ENCODE data around the gene EML4. TPM values are rescaled to one million over a fixed set of nuclear protein-coding genes. Genes with fewer than 3 reads are reported as not detected.

EML4 gene
- total RNA-seq, 2 donors from 2014 or later: 32.8 to 59.9 TPM

GRCh38 chr2:42316910-42317309, 147.8 kb downstream of the EML4 start:
- Histone ChIP-seq H3K27me3 (replicated peaks; ENCODE audit: insufficient read depth) (no peaks in the 10 kb centered on the region), H3K9me3 (no peaks in the 10 kb centered on the region), H3K4me1 (ENCODE audit: control insufficient read depth in 1 of 2, low read depth in 2 of 2) (no peaks in the 10 kb centered on the region), H3K36me3 (peaks cover 9% of the 10 kb centered on the region), H3K27ac (no peak overlapping the region), H3K4me3 (no peak overlapping the region)
- TF ChIP-seq CTCF (IDR thresholded peaks at IDR 0.05): no peak
- ATAC-seq (ENCODE audit: insufficient number of reproducible peaks, low FRiP score, low read depth) (no peak), DNase-seq (ENCODE audit: low spot score) (no peak)

GRCh38 chr2:42317486-42317885, 148.3 kb downstream of the EML4 start:
- no peaks in the 10 kb centered on the region for H3K9me3 ChIP-seq
- H3K27ac ChIP-seq: no peak overlapping the region
- DNase-seq (ENCODE audit: low spot score) (no peak), ATAC-seq (ENCODE audit: insufficient number of reproducible peaks, low FRiP score, low read depth) (no peak)
- H3K27me3 ChIP-seq (replicated peaks; ENCODE audit: insufficient read depth): no peaks in the 10 kb centered on the region
- no peak overlapping the region for H3K4me3 ChIP-seq
- H3K36me3 ChIP-seq: peaks cover 9% of the 10 kb centered on the region
- no peaks in the 10 kb centered on the region for H3K4me1 ChIP-seq (ENCODE audit: control insufficient read depth in 1 of 2, low read depth in 2 of 2)
- TF ChIP-seq CTCF (IDR thresholded peaks at IDR 0.05): no peak

- peaks cover 9% of the 10 kb centered on the region for H3K36me3 ChIP-seq
- no peak for TF ChIP-seq CTCF (IDR thresholded peaks at IDR 0.05)
Measured at GRCh38 chr2:42317945-42318344, 148.8 kb downstream of the EML4 start.

GRCh38 chr2:42319265-42319664, 150.1 kb downstream of the EML4 start:
- ATAC-seq (ENCODE audit: insufficient number of reproducible peaks, low FRiP score, low read depth) (no peak), DNase-seq (ENCODE audit: low spot score) (no peak)
- Histone ChIP-seq H3K4me3 (no peak overlapping the region), H3K4me1 (ENCODE audit: control insufficient read depth in 1 of 2, low read depth in 2 of 2) (no peaks in the 10 kb centered on the region), H3K27me3 (replicated peaks; ENCODE audit: insufficient read depth) (no peaks in the 10 kb centered on the region), H3K27ac (no peak overlapping the region), H3K36me3 (peaks cover 9% of the 10 kb centered on the region), H3K9me3 (no peaks in the 10 kb centered on the region)
- TF ChIP-seq CTCF (IDR thresholded peaks at IDR 0.05): no peak

More at GRCh38 chr2:42317945-42318344, 148.8 kb downstream of the EML4 start:
- Histone ChIP-seq H3K27ac (no peak overlapping the region), H3K4me1 (ENCODE audit: control insufficient read depth in 1 of 2, low read depth in 2 of 2) (no peaks in the 10 kb centered on the region), H3K9me3 (no peaks in the 10 kb centered on the region), H3K4me3 (no peak overlapping the region), H3K27me3 (replicated peaks; ENCODE audit: insufficient read depth) (no peaks in the 10 kb centered on the region)
- DNase-seq (ENCODE audit: low spot score): no peak
- ATAC-seq (ENCODE audit: insufficient number of reproducible peaks, low FRiP score, low read depth): no peak

- H3K4me3 ChIP-seq: no peak overlapping the region
- H3K9me3 ChIP-seq: no peaks in the 10 kb centered on the region
- H3K27me3 ChIP-seq (replicated peaks; ENCODE audit: insufficient read depth): no peaks in the 10 kb centered on the region
- no peak for DNase-seq (ENCODE audit: low spot score)
- no peak overlapping the region for H3K27ac ChIP-seq
- peaks cover 6% of the 10 kb centered on the region for H3K36me3 ChIP-seq
- TF ChIP-seq CTCF (IDR thresholded peaks at IDR 0.05): no peak
- no peaks in the 10 kb centered on the region for H3K4me1 ChIP-seq (ENCODE audit: control insufficient read depth in 1 of 2, low read depth in 2 of 2)
- no peak for ATAC-seq (ENCODE audit: insufficient number of reproducible peaks, low FRiP score, low read depth)
Measured at GRCh38 chr2:42321452-42322064, 152.4 kb downstream of the EML4 start.
